22Rv1 (cell line): ENCODE data around the gene GID8.

ENCODE experiments used
- CTCF ChIP-seq: fragments of 450-650 bp; IDR thresholded peaks from 2 replicates; pipeline ENCODE4 v1.5.1; 2017; ENCODE audit warnings: mild to moderate bottlenecking
- ZFX ChIP-seq: fragments of 450-650 bp; IDR thresholded peaks from 2 replicates; pipeline ENCODE4 v1.6.1; 2017; ENCODE audit warnings: antibody characterized with exemption, borderline replicate concordance

GRCh38 chr20:62921119-62921687 is 16.7 kb upstream of the GID8 start:
- TF ChIP-seq CTCF (peak; percentile 77), ZFX (no peak)
